Heart left ventricle (tissue), 13 donors: ENCODE data around the gene TMEM242.

ENCODE experiments used
- POLR2A ChIP-seq, 2 donors: fragments of 450-650 bp; IDR thresholded peaks; one replicate each; pipeline ENCODE4 v1.6.1; 2017; ENCODE audit warnings: antibody characterized with exemption in 2 of 2, mild to moderate bottlenecking in 2 of 2, moderate library complexity in 2 of 2
- TF ChIP-seq, protein P1 (sequence below), 12 donors: fragments of 200-600 bp; sonication (generic) in 4 of 12; IDR thresholded peaks; one replicate each; pipeline versions ENCODE4 v1.5.0 to v1.8.0; 2018 to 2022; ENCODE audit warnings: antibody characterized with exemption in 12 of 12, mild to moderate bottlenecking in 5 of 12
- donor health status: ischemic (EF 13 %, LVEDD 7.1; RV severe dilation, severe dysfunction).
- donor health status: DM: no; HTN: yes; CAD: no.
- donor health status: DM: no; HTN: no; CAD: no.
- donor health status: ischemic (EF 25% LVEDD 6.9; RV normal size, moderate dysfunction).
- donor health status: ischemic (EF 25% LVEDD 5.7; RV mildly dilated, moderate dysfunction).
- donor health status: ischemic (EF 35%, LVEDD 5.7; RV mildly dilated, moderate dysfunction).
- donor health status: nonischemic (EF 11% LVEDD 7.7; RV severe dilation, severe dysfunction).
- donor health status: DM: yes; HTN: yes; CAD: no.
- donor health status: PGD.
- donor health status: ischemic (EF 29% LVEDD 5.4; RV normal size, mild dysfunction).
- donor health status: nonischemic (EF 23%, LVEDD 6.1; RV moderate dilation, normal function).

DNA sequence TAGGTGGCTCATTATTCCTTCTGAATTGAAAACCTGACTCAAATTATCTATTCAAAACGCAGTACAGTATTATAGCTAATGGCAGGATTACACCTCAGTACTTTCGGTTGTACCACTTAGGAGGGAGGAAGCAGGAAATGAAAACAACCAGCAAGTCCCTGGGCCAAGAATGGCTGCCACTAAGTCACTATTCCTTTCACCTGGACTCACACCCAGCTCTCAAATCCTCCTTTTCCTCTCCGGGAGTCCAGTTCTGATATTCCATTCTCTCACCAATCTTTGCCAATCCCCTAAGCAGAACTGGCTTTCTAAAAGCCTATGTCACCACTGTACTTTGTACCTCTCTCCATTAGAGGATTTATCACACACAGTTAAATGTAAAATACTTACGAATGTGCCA lies 20.6 kb downstream of the TMEM242 start:
- TF ChIP-seq, protein P1, sequence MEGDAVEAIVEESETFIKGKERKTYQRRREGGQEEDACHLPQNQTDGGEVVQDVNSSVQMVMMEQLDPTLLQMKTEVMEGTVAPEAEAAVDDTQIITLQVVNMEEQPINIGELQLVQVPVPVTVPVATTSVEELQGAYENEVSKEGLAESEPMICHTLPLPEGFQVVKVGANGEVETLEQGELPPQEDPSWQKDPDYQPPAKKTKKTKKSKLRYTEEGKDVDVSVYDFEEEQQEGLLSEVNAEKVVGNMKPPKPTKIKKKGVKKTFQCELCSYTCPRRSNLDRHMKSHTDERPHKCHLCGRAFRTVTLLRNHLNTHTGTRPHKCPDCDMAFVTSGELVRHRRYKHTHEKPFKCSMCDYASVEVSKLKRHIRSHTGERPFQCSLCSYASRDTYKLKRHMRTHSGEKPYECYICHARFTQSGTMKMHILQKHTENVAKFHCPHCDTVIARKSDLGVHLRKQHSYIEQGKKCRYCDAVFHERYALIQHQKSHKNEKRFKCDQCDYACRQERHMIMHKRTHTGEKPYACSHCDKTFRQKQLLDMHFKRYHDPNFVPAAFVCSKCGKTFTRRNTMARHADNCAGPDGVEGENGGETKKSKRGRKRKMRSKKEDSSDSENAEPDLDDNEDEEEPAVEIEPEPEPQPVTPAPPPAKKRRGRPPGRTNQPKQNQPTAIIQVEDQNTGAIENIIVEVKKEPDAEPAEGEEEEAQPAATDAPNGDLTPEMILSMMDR (IDR thresholded peaks at IDR 0.05) = no peak
- no peak for TF ChIP-seq POLR2A (IDR thresholded peaks at IDR 0.05)
